ENCODE results near the gene OR8D1.

- TF ChIP-seq CTCF (conservative IDR thresholded peaks at IDR 0.05; ENCODE audit: low read depth, low read length) = no peak
- no peak for TF ChIP-seq EZH2 (IDR thresholded peaks at IDR 0.05; ENCODE audit: borderline replicate concordance, low read depth, low read length, poor library complexity, severe bottlenecking)
Measured at GRCh38 chr11:124311269-124311668, 2.5 kb downstream of the OR8D1 start.
